Measurements from ENCODE around the gene PPP2R2B.

PPP2R2B gene

DNA sequence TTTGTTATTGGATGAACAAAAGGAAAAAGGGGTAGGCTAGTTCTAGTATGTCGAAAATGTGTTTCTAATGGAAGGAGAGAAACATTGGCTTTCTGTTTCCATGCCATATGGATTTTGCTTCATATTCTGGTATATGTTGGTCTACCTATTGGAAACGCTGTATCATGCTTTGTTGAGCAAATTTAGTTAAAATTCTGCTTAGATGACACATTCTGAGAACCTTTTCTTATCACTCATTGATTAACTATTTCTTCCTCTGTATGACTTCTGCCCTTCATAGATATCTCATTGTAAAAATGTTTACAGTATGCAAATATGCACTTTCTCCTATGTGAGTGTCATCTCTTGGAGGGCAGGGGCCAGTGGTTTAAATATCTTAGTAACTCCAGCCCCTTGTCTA lies 293.8 kb downstream of the PPP2R2B start:
- H3K27me3 ChIP-seq (ENCODE audit: insufficient read depth, low read depth): no peaks in the 10 kb centered on the region
- no peak overlapping the region for H3K9ac ChIP-seq
- no peak overlapping the region for H3K4me3 ChIP-seq (IDR thresholded peaks at IDR 0.05; ENCODE audit: insufficient read depth, low read depth, low read length)
- TF ChIP-seq, protein P1, sequence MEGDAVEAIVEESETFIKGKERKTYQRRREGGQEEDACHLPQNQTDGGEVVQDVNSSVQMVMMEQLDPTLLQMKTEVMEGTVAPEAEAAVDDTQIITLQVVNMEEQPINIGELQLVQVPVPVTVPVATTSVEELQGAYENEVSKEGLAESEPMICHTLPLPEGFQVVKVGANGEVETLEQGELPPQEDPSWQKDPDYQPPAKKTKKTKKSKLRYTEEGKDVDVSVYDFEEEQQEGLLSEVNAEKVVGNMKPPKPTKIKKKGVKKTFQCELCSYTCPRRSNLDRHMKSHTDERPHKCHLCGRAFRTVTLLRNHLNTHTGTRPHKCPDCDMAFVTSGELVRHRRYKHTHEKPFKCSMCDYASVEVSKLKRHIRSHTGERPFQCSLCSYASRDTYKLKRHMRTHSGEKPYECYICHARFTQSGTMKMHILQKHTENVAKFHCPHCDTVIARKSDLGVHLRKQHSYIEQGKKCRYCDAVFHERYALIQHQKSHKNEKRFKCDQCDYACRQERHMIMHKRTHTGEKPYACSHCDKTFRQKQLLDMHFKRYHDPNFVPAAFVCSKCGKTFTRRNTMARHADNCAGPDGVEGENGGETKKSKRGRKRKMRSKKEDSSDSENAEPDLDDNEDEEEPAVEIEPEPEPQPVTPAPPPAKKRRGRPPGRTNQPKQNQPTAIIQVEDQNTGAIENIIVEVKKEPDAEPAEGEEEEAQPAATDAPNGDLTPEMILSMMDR (conservative IDR thresholded peaks at IDR 0.05; ENCODE audit: low read depth, low read length): no peak
- no peaks in the 10 kb centered on the region for H3K36me3 ChIP-seq (ENCODE audit: insufficient read depth)
- no peak overlapping the region for H2AFZ ChIP-seq (ENCODE audit: low read depth)
- no peak overlapping the region for H3K27ac ChIP-seq
- no peaks in the 10 kb centered on the region for H3K79me2 ChIP-seq (ENCODE audit: insufficient read depth, low read depth)
- no peaks in the 10 kb centered on the region for H4K20me1 ChIP-seq (ENCODE audit: insufficient read depth)
- no peaks in the 10 kb centered on the region for H3K4me1 ChIP-seq (ENCODE audit: low read depth, poor library complexity, severe bottlenecking)
- no peak overlapping the region for H3K4me2 ChIP-seq

DNA sequence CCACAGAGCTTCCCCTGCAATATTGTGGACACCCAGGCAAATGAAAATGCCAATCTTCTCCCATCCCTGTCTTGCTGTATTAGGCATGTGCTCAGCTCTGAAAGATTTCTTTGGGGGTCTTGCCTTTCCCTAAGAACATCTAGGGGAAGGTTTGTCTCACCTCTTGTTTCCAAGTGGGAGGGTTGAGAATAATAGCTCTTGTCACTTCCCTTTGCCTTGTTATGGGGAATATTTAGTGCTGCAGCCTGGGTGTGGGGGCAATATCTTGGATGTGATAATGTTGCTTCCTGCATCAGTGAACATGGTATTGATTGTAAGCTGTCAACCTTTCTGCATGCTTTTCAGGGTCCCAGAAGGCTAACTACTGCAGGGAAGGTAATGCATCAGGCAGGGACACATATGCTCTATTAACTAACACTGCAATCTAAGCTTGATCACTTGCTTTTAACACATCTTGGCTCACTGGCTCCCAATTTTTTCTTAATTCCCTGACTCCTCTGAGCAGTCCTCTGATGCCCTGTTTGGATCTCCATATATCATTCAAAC lies 296.4 kb downstream of the PPP2R2B start:
- no peak overlapping the region for H3K9ac ChIP-seq
- no peak overlapping the region for H3K4me3 ChIP-seq (IDR thresholded peaks at IDR 0.05; ENCODE audit: insufficient read depth, low read depth, low read length)
- no peaks in the 10 kb centered on the region for H3K79me2 ChIP-seq (ENCODE audit: insufficient read depth, low read depth)
- H3K4me1 ChIP-seq (ENCODE audit: low read depth, poor library complexity, severe bottlenecking): no peaks in the 10 kb centered on the region
- H4K20me1 ChIP-seq (ENCODE audit: insufficient read depth): no peaks in the 10 kb centered on the region
- H3K27me3 ChIP-seq (ENCODE audit: insufficient read depth, low read depth): no peaks in the 10 kb centered on the region
- no peaks in the 10 kb centered on the region for H3K36me3 ChIP-seq (ENCODE audit: insufficient read depth)
- no peak overlapping the region for H2AFZ ChIP-seq (ENCODE audit: low read depth)
- TF ChIP-seq, protein P1 (conservative IDR thresholded peaks at IDR 0.05; ENCODE audit: low read depth, low read length): no peak
- no peak overlapping the region for H3K4me2 ChIP-seq
- no peak overlapping the region for H3K27ac ChIP-seq

DNA sequence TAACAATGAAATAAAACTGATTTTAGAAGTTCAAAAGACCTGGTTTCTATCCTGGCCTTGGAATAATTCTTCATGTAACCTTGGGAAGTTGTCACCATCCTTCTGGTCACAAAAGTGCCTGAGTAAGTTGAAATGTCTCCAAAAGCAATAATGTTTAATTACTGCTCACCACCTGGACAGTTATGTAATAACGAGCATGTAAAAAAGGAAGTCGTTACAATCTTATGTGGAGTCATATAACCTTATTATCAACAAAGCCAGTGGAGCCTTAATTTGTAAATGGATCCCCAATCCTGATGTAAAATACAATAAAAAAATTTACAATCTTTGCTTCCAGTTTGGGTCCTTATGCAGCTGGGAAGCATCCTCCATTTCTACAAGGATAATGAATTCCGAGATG lies 298.3 kb downstream of the PPP2R2B start:
- Histone ChIP-seq H4K20me1 (ENCODE audit: insufficient read depth) (no peaks in the 10 kb centered on the region), H3K36me3 (ENCODE audit: insufficient read depth) (no peaks in the 10 kb centered on the region), H3K4me1 (ENCODE audit: low read depth, poor library complexity, severe bottlenecking) (no peaks in the 10 kb centered on the region), H3K79me2 (ENCODE audit: insufficient read depth, low read depth) (no peaks in the 10 kb centered on the region), H3K4me3 (IDR thresholded peaks at IDR 0.05; ENCODE audit: insufficient read depth, low read depth, low read length) (no peak overlapping the region), H2AFZ (ENCODE audit: low read depth) (no peak overlapping the region), H3K4me2 (no peak overlapping the region), H3K9ac (no peak overlapping the region), H3K27ac (no peak overlapping the region), H3K27me3 (ENCODE audit: insufficient read depth, low read depth) (no peaks in the 10 kb centered on the region)
- TF ChIP-seq, protein P1 (conservative IDR thresholded peaks at IDR 0.05; ENCODE audit: low read depth, low read length): no peak

DNA sequence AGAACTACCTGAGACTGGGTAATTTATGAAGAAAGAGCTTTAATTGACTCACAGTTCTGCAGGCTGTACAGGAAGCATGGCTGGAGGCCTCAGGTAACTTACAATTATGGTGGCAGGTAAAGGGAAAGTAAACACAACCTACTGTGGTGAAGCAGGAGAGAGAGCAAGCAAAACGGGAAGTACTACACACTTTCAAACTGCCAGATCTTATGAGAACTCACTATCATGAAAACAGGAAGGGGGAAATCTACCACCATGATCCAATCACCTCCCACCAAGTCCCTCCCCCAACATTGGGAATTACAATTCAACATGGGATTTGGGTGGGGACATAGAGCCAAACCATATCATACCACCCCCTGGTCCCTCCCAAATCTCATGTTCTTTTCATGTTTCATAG lies 303.8 kb downstream of the PPP2R2B start:
- Histone ChIP-seq H3K36me3 (ENCODE audit: insufficient read depth) (no peaks in the 10 kb centered on the region), H3K79me2 (ENCODE audit: insufficient read depth, low read depth) (no peaks in the 10 kb centered on the region), H3K4me1 (ENCODE audit: low read depth, poor library complexity, severe bottlenecking) (no peaks in the 10 kb centered on the region), H3K27ac (no peak overlapping the region), H3K27me3 (ENCODE audit: insufficient read depth, low read depth) (no peaks in the 10 kb centered on the region), H3K4me2 (no peak overlapping the region), H3K4me3 (IDR thresholded peaks at IDR 0.05; ENCODE audit: insufficient read depth, low read depth, low read length) (no peak overlapping the region), H3K9ac (no peak overlapping the region), H4K20me1 (ENCODE audit: insufficient read depth) (no peaks in the 10 kb centered on the region), H2AFZ (ENCODE audit: low read depth) (no peak overlapping the region)
- TF ChIP-seq, protein P1 (conservative IDR thresholded peaks at IDR 0.05; ENCODE audit: low read depth, low read length): no peak
